H1 (cell line): ENCODE results near the gene TNXB. TPM values are rescaled to one million over a fixed set of nuclear protein-coding genes. Genes with fewer than 3 reads are reported as not detected.

ENCODE experiments used
- BRCA1 ChIP-seq: IDR thresholded peaks from 2 replicates; pipeline ENCODE4 v1.6.1; 2012; ENCODE audit warnings: low read depth, low read length, improper control_type of control experiment
- CTBP2 ChIP-seq: IDR thresholded peaks from 2 replicates; pipeline ENCODE4 v1.7.0; 2011; ENCODE audit warnings: borderline replicate concordance, mild to moderate bottlenecking, moderate library complexity, mixed read lengths, low read length; ENCODE audit not compliant: insufficient read depth, insufficient read length
- KDM1A ChIP-seq: fragments of 200-600, 300-600 bp; sonication (generic); IDR thresholded peaks from 2 replicates; pipeline ENCODE4 v1.7.1; 2016; ENCODE audit warnings: mild to moderate bottlenecking, low read length, borderline replicate concordance
- polyA plus RNA-seq, 7 experiments: library from polyadenylated mRNA; depleted of rRNA in 3 of 7; stranded (reverse) in 5 of 7; unstranded in 2 of 7; fragments of >200 nt in 5 of 7; fragments of 200-250 nt in 2 of 7; gene quantifications; 1 replicate in 5 of 7; 2 replicates in 1 of 7; 4 replicates in 1 of 7; pipeline versions ENCODE4 v1.2.1 to v1.2.3, GENCODE V29; 2011 to 2013; ENCODE audit warnings: missing spikeins in 2 of 7, mixed read lengths in 2 of 7
- total RNA-seq: library from RNA; stranded (reverse); fragmentation: NEBNext Ultra II Directional; extraction: Animal tissue kit (Norgen Biotek cat#: 25700); gene quantifications from 2 replicates; pipeline ENCODE4 v1.2.1, GENCODE V29; 2021

Gene TNXB
- total and polyA plus RNA-seq, 2 of the 8 experiments (the other 6 are each of a cell fraction or from before 2014, with no cell fraction given) = 3.1 to 4.8 TPM

DNA sequence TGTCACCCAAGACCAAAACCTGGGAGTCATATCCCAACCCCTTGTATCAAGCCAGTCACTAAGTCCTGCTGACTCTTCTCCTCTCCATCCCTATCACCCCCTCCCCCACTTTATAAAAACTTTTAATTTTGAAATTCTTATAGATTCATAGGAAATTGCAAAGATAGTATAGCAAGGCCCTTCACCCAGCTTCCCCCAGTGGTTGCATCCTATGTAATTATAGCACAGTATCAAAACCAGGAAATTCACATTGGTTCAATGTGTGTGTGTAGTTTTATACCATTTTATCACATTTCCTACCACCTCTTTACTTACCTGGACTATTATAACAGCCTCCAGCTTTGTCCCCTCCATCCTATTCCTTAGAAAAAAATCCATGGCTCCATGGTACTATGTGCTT is 48.9 kb upstream of the TNXB start (continued):
- TF ChIP-seq KDM1A = no peak
- no peak for TF ChIP-seq BRCA1
- no peak for TF ChIP-seq CTBP2
